CD8-positive, alpha-beta memory T cell (primary cell): Measurements from ENCODE around the gene SNAPIN. TPM values are rescaled to one million over a fixed set of nuclear protein-coding genes. Genes with fewer than 3 reads are reported as not detected.
"Not testable (repeated sequence)": the region's sequence is repeated elsewhere in the genome, so short reads cannot be mapped to it uniquely, and the experiment has no call there.

Source experiments
- CTCF ChIA-PET: fragments of 350-600 bp; sonication (Branson Sonifier 250); formaldehyde crosslinking; loops from one replicate; lab custom pipeline; 2021; ENCODE audit warnings: antibody characterized with exemption; lab: Charles Lee
- POLR2A ChIA-PET: fragments of 350-600 bp; sonication (Branson Sonifier 250); formaldehyde crosslinking; loops from one replicate; lab custom pipeline; 2021; ENCODE audit warnings: antibody characterized with exemption; lab: Charles Lee
- DNase-seq, 5 donors: peaks; one replicate each; pipeline versions ENCODE4 v3.0.0 to v3.0.0-alpha.2; 2020 to 2022; ENCODE audit warnings: mixed read lengths in 1 of 5
- H3K27ac ChIP-seq: one replicate; pipeline ENCODE4 v1.7.0; 2013; ENCODE audit warnings: low read depth, mild to moderate bottlenecking, low read length, moderate library complexity
- H3K27me3 ChIP-seq: 2 replicates; pipeline ENCODE4 v1.7.0; 2013; ENCODE audit warnings: low read length, mild to moderate bottlenecking; ENCODE audit not compliant: insufficient read depth, poor library complexity, severe bottlenecking
- H3K36me3 ChIP-seq: 2 replicates; pipeline ENCODE4 v1.7.0; 2013; ENCODE audit warnings: mild to moderate bottlenecking, low read length, moderate library complexity; ENCODE audit not compliant: insufficient read depth
- H3K4me1 ChIP-seq: 2 replicates; pipeline ENCODE4 v1.7.0; 2013; ENCODE audit warnings: mild to moderate bottlenecking, low read length, moderate library complexity; ENCODE audit not compliant: insufficient read depth
- H3K4me3 ChIP-seq: 2 replicates; pipeline ENCODE4 v1.7.0; 2013; ENCODE audit warnings: mild to moderate bottlenecking, low read length
- H3K9me3 ChIP-seq: 2 replicates; pipeline ENCODE4 v1.7.0; 2013; ENCODE audit warnings: mild to moderate bottlenecking, low read length
- H3K27ac Mint-ChIP-seq, 8 donors: one replicate each; pipeline ENCODE4 v1.8.0; 2020 to 2021; ENCODE audit warnings: mixed read lengths in 8 of 8, mild to moderate bottlenecking in 6 of 8, inconsistent platforms in 3 of 8, moderate library complexity in 3 of 8
- H3K27me3 Mint-ChIP-seq, 2 donors: one replicate each; pipeline ENCODE4 v1.8.0; 2020 to 2021; ENCODE audit warnings: mixed read lengths in 2 of 2, mild to moderate bottlenecking in 1 of 2, moderate library complexity in 1 of 2
- H3K36me3 Mint-ChIP-seq, 3 donors: one replicate each; pipeline ENCODE4 v1.8.0; 2020 to 2021; ENCODE audit warnings: mixed read lengths in 3 of 3, inconsistent platforms in 1 of 3, mild to moderate bottlenecking in 1 of 3
- H3K4me1 Mint-ChIP-seq, 3 donors: one replicate each; pipeline ENCODE4 v1.8.0; 2020 to 2021; ENCODE audit warnings: mixed read lengths in 3 of 3, inconsistent platforms in 1 of 3, mild to moderate bottlenecking in 1 of 3
- H3K4me3 Mint-ChIP-seq, 7 donors: one replicate each; pipeline ENCODE4 v1.8.0; 2020 to 2021; ENCODE audit warnings: mixed read lengths in 7 of 7, mild to moderate bottlenecking in 6 of 7, moderate library complexity in 4 of 7, inconsistent platforms in 2 of 7
- H3K9me3 Mint-ChIP-seq, 5 donors: one replicate each; pipeline ENCODE4 v1.8.0; 2020 to 2022; ENCODE audit warnings: mixed read lengths in 5 of 5, mild to moderate bottlenecking in 3 of 5, moderate library complexity in 2 of 5, inconsistent platforms in 1 of 5
- polyA plus RNA-seq: library from polyadenylated mRNA; unstranded; fragments of 300-500 nt; fragmentation: Illumina TruSeq; gene quantifications from one replicate; pipeline ENCODE4 v1.2.3, GENCODE V29; 2021
- total RNA-seq, 2 experiments: library from RNA; stranded (reverse); gene quantifications; one replicate each; pipeline ENCODE4 v1.2.3, GENCODE V29; 2021

Gene SNAPIN
- total and polyA plus RNA-seq, 3 experiments from 2014 or later, result 36.7 to 87.7 (median 39.0) TPM

GRCh38 chr1:153662269-153662668, 3.8 kb downstream of the SNAPIN start:
- H3K4me3 ChIP-seq, result no peak overlapping the region

GRCh38 chr1:153663211-153663610, 4.7 kb downstream of the SNAPIN start:
- Mint-ChIP-seq H3K36me3 (peaks cover 24 to 88% (median 27%) of the 10 kb centered on the region in 3 donors), H3K27me3 (peaks cover 0 to 1% of the 10 kb centered on the region in 2 donors), H3K4me3 (no peak overlapping the region), H3K4me1 (peaks cover 17 to 31% (median 26%) of the 10 kb centered on the region in 3 donors), H3K27ac (peak overlapping the region in 1 of 8 donors; percentile 70), H3K9me3 (no peaks in the 10 kb centered on the region)
- no peak overlapping the region for H3K4me3 ChIP-seq
- H3K27ac ChIP-seq, result no peak overlapping the region
- DNase-seq, result no peak
- H3K4me1 ChIP-seq, result peaks cover 17% of the 10 kb centered on the region
- H3K36me3 ChIP-seq, result peaks cover 68% of the 10 kb centered on the region
- H3K9me3 ChIP-seq, result no peaks in the 10 kb centered on the region
- ChIA-PET POLR2A (no interaction called here), CTCF (interaction anchor here (1.8 kb wide), 1 partner anchor 14 kb away, joined by 8 read pairs; the partner anchor contains the start of gene NPR1)
- H3K27me3 ChIP-seq, result no peaks in the 10 kb centered on the region

More at GRCh38 chr1:153662269-153662668, 3.8 kb downstream of the SNAPIN start:
- H3K4me1 ChIP-seq, result peaks cover 18% of the 10 kb centered on the region
- POLR2A ChIA-PET, result no interaction called here
- Mint-ChIP-seq H3K4me1 (peaks cover 13 to 23% (median 18%) of the 10 kb centered on the region in 3 donors), H3K27ac (peak overlapping the region in 3 of 8 donors; percentile 45 to 70 (median 56)), H3K9me3 (no peaks in the 10 kb centered on the region), H3K36me3 (peaks cover 17 to 79% (median 19%) of the 10 kb centered on the region in 3 donors), H3K4me3 (peak overlapping the region in 2 of 7 donors; percentile 23 to 61), H3K27me3 (peaks cover 0 to 1% of the 10 kb centered on the region in 2 donors)
- CTCF ChIA-PET, result interaction anchor here (1.8 kb wide), 1 partner anchor 15 kb away, joined by 8 read pairs; the partner anchor contains the start of gene NPR1
- DNase-seq, result no peak
- H3K9me3 ChIP-seq, result no peaks in the 10 kb centered on the region
- no peak overlapping the region for H3K27ac ChIP-seq
- no peaks in the 10 kb centered on the region for H3K27me3 ChIP-seq
- H3K36me3 ChIP-seq, result peaks cover 59% of the 10 kb centered on the region

- H3K4me3 Mint-ChIP-seq, result peak overlapping the region in 2 of 7 donors; percentile 27 to 77
- H3K36me3 ChIP-seq, result peaks cover 61% of the 10 kb centered on the region
- H3K36me3 Mint-ChIP-seq, result peaks cover 19 to 61% (median 23%) of the 10 kb centered on the region in 3 donors
- peak overlapping the region in 5 of 8 donors; percentile 47 to 92 (median 83) for H3K27ac Mint-ChIP-seq
- H3K27me3 Mint-ChIP-seq, result peaks cover 0 to 1% of the 10 kb centered on the region in 2 donors
- no peaks in the 10 kb centered on the region for H3K27me3 ChIP-seq
- ChIA-PET CTCF (no interaction called here), POLR2A (interaction anchor here (0.9 to 1.9 kb wide), 2 partner anchors 8 to 33 kb away, joined by 3 to 7 read pairs; partner anchors contain the start of gene CHTOP)
- H3K27ac ChIP-seq, result no peak overlapping the region
- no peaks in the 10 kb centered on the region for H3K9me3 Mint-ChIP-seq
- no peaks in the 10 kb centered on the region for H3K9me3 ChIP-seq
- H3K4me3 ChIP-seq, result no peak overlapping the region
- DNase-seq, result peak in 1 of 5 donors; percentile 35
- peaks cover 12 to 21% (median 14%) of the 10 kb centered on the region in 3 donors for H3K4me1 Mint-ChIP-seq
- H3K4me1 ChIP-seq, result peaks cover 30% of the 10 kb centered on the region
These were observed 8.9 kb downstream of the SNAPIN start for GRCh38 chr1:153667439-153667838.

GRCh38 chr1:153668672-153669071, 10.2 kb downstream of the SNAPIN start:
- H3K27me3 ChIP-seq, H3K27me3 Mint-ChIP-seq, POLR2A ChIA-PET, H3K27ac ChIP-seq, H3K4me3 ChIP-seq, H3K9me3 ChIP-seq, H3K9me3 Mint-ChIP-seq: not testable (repeated sequence)
- Histone ChIP-seq H3K4me1 (peaks cover 30% of the 10 kb centered on the region), H3K36me3 (peaks cover 51% of the 10 kb centered on the region)
- peaks cover 12 to 21% (median 14%) of the 10 kb centered on the region in 3 donors for H3K4me1 Mint-ChIP-seq
- H3K4me3 Mint-ChIP-seq, result peak overlapping the region in 3 of 7 donors; percentile 32 to 77 (median 66)
- peak overlapping the region in 5 of 8 donors; percentile 8 to 89 (median 40) for H3K27ac Mint-ChIP-seq
- CTCF ChIA-PET, result interaction anchor here (2.5 kb wide), 1 partner anchor 9 kb away, joined by 8 read pairs; the partner anchor contains the start of gene SNAPIN
- peak in 1 of 5 donors; percentile 21 for DNase-seq
- peaks cover 18 to 49% (median 23%) of the 10 kb centered on the region in 3 donors for H3K36me3 Mint-ChIP-seq

- Histone ChIP-seq H3K9me3 (no peaks in the 10 kb centered on the region), H3K4me1 (peaks cover 30% of the 10 kb centered on the region), H3K4me3 (peak overlapping the region; percentile 91), H3K27ac (peak overlapping the region; percentile 92), H3K36me3 (peaks cover 43% of the 10 kb centered on the region), H3K27me3 (no peaks in the 10 kb centered on the region)
- H3K9me3 Mint-ChIP-seq, result no peaks in the 10 kb centered on the region
- ChIA-PET POLR2A (interaction anchor here (1.5 kb wide), 1 partner anchor 10 kb away, joined by 3 read pairs; no protein-coding TSS in a partner anchor), CTCF (interaction anchor here (2.5 kb wide), 1 partner anchor 10 kb away, joined by 8 read pairs; the partner anchor contains the start of gene SNAPIN)
- H3K4me3 Mint-ChIP-seq, result no peak overlapping the region
- no peak for DNase-seq
- peaks cover 13 to 40% (median 18%) of the 10 kb centered on the region in 3 donors for H3K36me3 Mint-ChIP-seq
- peaks cover 0 to 1% of the 10 kb centered on the region in 2 donors for H3K27me3 Mint-ChIP-seq
- H3K4me1 Mint-ChIP-seq, result peaks cover 12 to 21% (median 14%) of the 10 kb centered on the region in 3 donors
- peak overlapping the region in 1 of 8 donors; percentile 93 for H3K27ac Mint-ChIP-seq
These were observed 11.1 kb downstream of the SNAPIN start for GRCh38 chr1:153669606-153670005.

- Mint-ChIP-seq H3K4me1 (peaks cover 12 to 21% (median 14%) of the 10 kb centered on the region in 3 donors), H3K4me3 (no peak overlapping the region), H3K9me3 (no peaks in the 10 kb centered on the region), H3K27ac (peak overlapping the region in 1 of 8 donors; percentile 93), H3K36me3 (peaks cover 9 to 32% (median 15%) of the 10 kb centered on the region in 3 donors), H3K27me3 (peaks cover 0 to 1% of the 10 kb centered on the region in 2 donors)
- ChIA-PET CTCF (interaction anchor here (2.5 kb wide), 1 partner anchor 11 kb away, joined by 8 read pairs; the partner anchor contains the start of gene SNAPIN), POLR2A (interaction anchor here (1.5 to 2.6 kb wide), 2 partner anchors 11 to 36 kb away, joined by 3 to 18 read pairs; partner anchors contain the start of gene CHTOP)
- Histone ChIP-seq H3K4me3 (peak overlapping the region; percentile 91), H3K9me3 (no peaks in the 10 kb centered on the region), H3K27ac (peak overlapping the region; percentile 92), H3K4me1 (peaks cover 30% of the 10 kb centered on the region), H3K27me3 (no peaks in the 10 kb centered on the region), H3K36me3 (peaks cover 36% of the 10 kb centered on the region)
- no peak for DNase-seq
These were observed 11.9 kb downstream of the SNAPIN start for GRCh38 chr1:153670257-153670858.

- peaks cover 11 to 21% (median 12%) of the 10 kb centered on the region in 3 donors for H3K4me1 Mint-ChIP-seq
These were observed 12.5 kb downstream of the SNAPIN start, which contains the start of gene ILF2 for GRCh38 chr1:153670859-153671627. Gene ILF2 (minus strand): TSS chr1:153670993. CDS start chr1:153670922, 71 bp downstream.

More at GRCh38 chr1:153670859-153671627, 12.5 kb downstream of the SNAPIN start, which contains the start of gene ILF2:
- no peaks in the 10 kb centered on the region for H3K27me3 ChIP-seq
- H3K9me3 ChIP-seq, result no peaks in the 10 kb centered on the region
- H3K9me3 Mint-ChIP-seq, result no peaks in the 10 kb centered on the region
- H3K36me3 Mint-ChIP-seq, result peaks cover 9 to 25% (median 12%) of the 10 kb centered on the region in 3 donors
- H3K4me3 Mint-ChIP-seq, result no peak within 1 kb of the TSS
- H3K27ac ChIP-seq, result peak within 1 kb of the TSS; percentile 92
- H3K4me3 ChIP-seq, result peak within 1 kb of the TSS; percentile 92
- POLR2A ChIA-PET, result interaction anchor here (0.6 to 2.6 kb wide), 5 partner anchors 11 to 320 kb away, joined by 3 to 18 read pairs (median 8); partner anchors contain the start of genes CHTOP, JTB and RPS27
- peak within 1 kb of the TSS in 1 of 8 donors; percentile 93 for H3K27ac Mint-ChIP-seq
- H3K36me3 ChIP-seq, result peaks cover 29% of the 10 kb centered on the region
- CTCF ChIA-PET, result interaction anchor here (0.7 to 2.5 kb wide), 5 partner anchors 10 to 315 kb away, joined by 3 to 8 read pairs (median 4); partner anchors contain the start of genes RAB13 and SNAPIN
- H3K27me3 Mint-ChIP-seq, result peaks cover 0 to under 1% of the 10 kb centered on the region in 2 donors
- peak; percentile 92 to 98 (median 98) for DNase-seq
- H3K4me1 ChIP-seq, result peaks cover 30% of the 10 kb centered on the region
